A673 (cell line): ENCODE measurements around the gene TMEM208. TPM values are rescaled to one million over a fixed set of nuclear protein-coding genes. Genes with fewer than 3 reads are reported as not detected.

ENCODE experiments used
- BruUV-seq: library from RNA; stranded (reverse); fragments of 400-500 nt; replicated peaks from 2 replicates; lab custom pipeline; 2021; lab: Mats Ljungman, UMichigan
- CTCF ChIA-PET: fragments of 300-600 bp; sonication (Branson Sonifier 250); formaldehyde crosslinking; loops from one replicate; lab custom pipeline; 2022; ENCODE audit warnings: antibody characterized with exemption; lab: Charles Lee
- POLR2A ChIA-PET: fragments of 300-600 bp; sonication (Branson Sonifier 250); formaldehyde crosslinking; loops from one replicate; lab custom pipeline; 2022; ENCODE audit warnings: antibody characterized with exemption; ENCODE audit not compliant: low non-redundant PET; lab: Charles Lee
- DNase-seq: peaks from one replicate; pipeline ENCODE4 v3.0.0-alpha.2; 2015; ENCODE audit warnings: low spot score
- H3K27ac ChIP-seq: fragments of 200-600 bp; sonication (generic); 2 replicates; pipeline ENCODE4 v1.5.1; 2016; ENCODE audit warnings: mixed run types, low read depth, mild to moderate bottlenecking, mixed read lengths, antibody characterized with exemption, low read length; ENCODE audit not compliant: poor library complexity, severe bottlenecking
- H3K27me3 ChIP-seq: fragments of 200-600 bp; sonication (generic); replicated peaks from 2 replicates; pipeline ENCODE4 v1.6.1; 2017; ENCODE audit warnings: mixed run types, low read depth, mild to moderate bottlenecking, mixed read lengths, antibody characterized with exemption, low read length; ENCODE audit not compliant: insufficient read depth, poor library complexity
- H3K36me3 ChIP-seq: fragments of 200-600 bp; sonication (generic); 2 replicates; pipeline ENCODE4 v1.6.1; 2016; ENCODE audit warnings: mixed run types, mild to moderate bottlenecking, mixed read lengths, antibody characterized with exemption, low read length; ENCODE audit not compliant: insufficient read depth, poor library complexity, severe bottlenecking
- H3K4me1 ChIP-seq: fragments of 200-600 bp; sonication (generic); 2 replicates; pipeline ENCODE4 v1.6.1; 2017; ENCODE audit warnings: mixed run types, mild to moderate bottlenecking, mixed read lengths, antibody characterized with exemption, low read length; ENCODE audit not compliant: insufficient read depth, poor library complexity, severe bottlenecking
- H3K4me3 ChIP-seq: fragments of 200-600 bp; sonication (generic); 2 replicates; pipeline ENCODE4 v1.5.1; 2016; ENCODE audit warnings: low read depth, mixed run types, mild to moderate bottlenecking, mixed read lengths, low read length; ENCODE audit not compliant: poor library complexity, severe bottlenecking
- H3K9me3 ChIP-seq: fragments of 200-600 bp; sonication (generic); 2 replicates; pipeline ENCODE4 v1.6.1; 2016; ENCODE audit warnings: mixed run types, low read depth, mild to moderate bottlenecking, mixed read lengths, antibody characterized with exemption, low read length; ENCODE audit not compliant: poor library complexity, severe bottlenecking
- EZH2 ChIP-seq: fragments of 200-600 bp; sonication (generic); IDR thresholded peaks from 2 replicates; pipeline ENCODE4 v1.6.1; 2017; ENCODE audit warnings: borderline replicate concordance, low read depth, mild to moderate bottlenecking, mixed read lengths, antibody characterized with exemption, low read length; ENCODE audit not compliant: poor library complexity, severe bottlenecking
- intact Hi-C: fragments of 100-400 bp; cut with micrococcal nuclease; formaldehyde crosslinking; loops from one replicate; pipeline ENCODE4 v1.10.0; 2022; ENCODE audit not compliant: unreplicated experiment
- total RNA-seq: library from RNA; stranded (reverse); gene quantifications from 2 replicates; pipeline ENCODE4 v1.2.3, GENCODE V29; 2021
- TF ChIP-seq, protein P1 (sequence below): fragments of 300-800, 200-600 bp; sonication (generic); conservative IDR thresholded peaks from 2 replicates; pipeline ENCODE4 v1.5.1; 2017; ENCODE audit warnings: low read depth, mild to moderate bottlenecking, antibody characterized with exemption, low read length, moderate library complexity, mixed read lengths

Gene TMEM208
- total RNA-seq, 1 experiment from 2014 or later = 38.2 TPM

DNA sequence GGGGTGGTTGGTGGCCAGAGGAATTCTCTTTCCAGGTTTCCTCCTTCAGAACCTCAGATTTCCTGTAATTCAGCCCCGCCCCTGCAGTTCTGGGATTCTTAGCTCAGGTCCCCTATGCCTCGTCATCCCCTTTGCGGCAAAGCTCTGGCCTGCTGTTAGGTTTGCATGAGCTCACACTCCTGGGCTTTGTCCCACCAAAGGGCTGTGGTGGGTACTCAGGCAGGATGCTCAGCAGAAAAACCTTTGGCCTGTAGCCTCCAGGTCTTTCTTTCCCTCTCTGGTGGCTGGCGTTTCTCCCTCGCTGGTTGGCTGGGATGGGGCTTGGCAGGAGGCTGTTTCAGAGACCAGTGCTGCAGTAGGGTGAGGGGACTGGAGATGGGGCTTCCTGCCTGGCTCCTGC lies 42.8 kb downstream of the TMEM208 start:
- ChIA-PET POLR2A (no interaction called here), CTCF (no interaction called here)
- H3K27ac ChIP-seq = no peak overlapping the region
- no TSS peak for BruUV-seq
- no peaks in the 10 kb centered on the region for H3K36me3 ChIP-seq
- no peaks in the 10 kb centered on the region for H3K27me3 ChIP-seq
- no peaks in the 10 kb centered on the region for H3K4me1 ChIP-seq
- DNase-seq = no peak
- no peaks in the 10 kb centered on the region for H3K9me3 ChIP-seq
- intact Hi-C loops = no loop called here
- TF ChIP-seq, protein P1, sequence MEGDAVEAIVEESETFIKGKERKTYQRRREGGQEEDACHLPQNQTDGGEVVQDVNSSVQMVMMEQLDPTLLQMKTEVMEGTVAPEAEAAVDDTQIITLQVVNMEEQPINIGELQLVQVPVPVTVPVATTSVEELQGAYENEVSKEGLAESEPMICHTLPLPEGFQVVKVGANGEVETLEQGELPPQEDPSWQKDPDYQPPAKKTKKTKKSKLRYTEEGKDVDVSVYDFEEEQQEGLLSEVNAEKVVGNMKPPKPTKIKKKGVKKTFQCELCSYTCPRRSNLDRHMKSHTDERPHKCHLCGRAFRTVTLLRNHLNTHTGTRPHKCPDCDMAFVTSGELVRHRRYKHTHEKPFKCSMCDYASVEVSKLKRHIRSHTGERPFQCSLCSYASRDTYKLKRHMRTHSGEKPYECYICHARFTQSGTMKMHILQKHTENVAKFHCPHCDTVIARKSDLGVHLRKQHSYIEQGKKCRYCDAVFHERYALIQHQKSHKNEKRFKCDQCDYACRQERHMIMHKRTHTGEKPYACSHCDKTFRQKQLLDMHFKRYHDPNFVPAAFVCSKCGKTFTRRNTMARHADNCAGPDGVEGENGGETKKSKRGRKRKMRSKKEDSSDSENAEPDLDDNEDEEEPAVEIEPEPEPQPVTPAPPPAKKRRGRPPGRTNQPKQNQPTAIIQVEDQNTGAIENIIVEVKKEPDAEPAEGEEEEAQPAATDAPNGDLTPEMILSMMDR = no peak
- no peak for TF ChIP-seq EZH2
- no peak overlapping the region for H3K4me3 ChIP-seq

DNA sequence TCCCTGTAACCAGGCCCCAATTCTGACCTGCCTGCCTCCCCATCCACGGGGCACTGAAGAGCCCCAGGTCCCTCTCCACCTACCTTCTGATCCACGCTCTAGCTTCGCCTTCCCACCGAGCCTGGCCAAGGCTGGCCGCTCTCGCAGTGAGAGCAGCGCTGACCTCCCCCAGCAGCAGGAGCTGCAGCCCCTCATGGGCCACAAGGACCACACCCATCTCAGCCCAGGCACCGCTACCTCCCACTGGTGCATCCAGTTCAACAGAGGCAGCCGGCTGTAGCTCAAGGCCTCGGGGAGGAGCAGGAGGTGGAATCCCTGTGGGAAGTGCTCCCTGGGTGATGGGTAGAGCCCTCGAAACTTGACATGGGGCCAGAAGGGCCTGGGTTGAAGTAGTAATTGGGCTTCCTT lies 44.0 kb downstream of the TMEM208 start:
- H3K4me3 ChIP-seq = no peak overlapping the region
- no peaks in the 10 kb centered on the region for H3K36me3 ChIP-seq
- no peaks in the 10 kb centered on the region for H3K27me3 ChIP-seq
- intact Hi-C loops = no loop called here
- DNase-seq = no peak
- H3K4me1 ChIP-seq = no peaks in the 10 kb centered on the region
- POLR2A ChIA-PET = no interaction called here
- no TSS peak for BruUV-seq
- H3K27ac ChIP-seq = no peak overlapping the region
- CTCF ChIA-PET = no interaction called here
- no peaks in the 10 kb centered on the region for H3K9me3 ChIP-seq
- TF ChIP-seq EZH2 = no peak
- TF ChIP-seq, protein P1 = no peak

DNA sequence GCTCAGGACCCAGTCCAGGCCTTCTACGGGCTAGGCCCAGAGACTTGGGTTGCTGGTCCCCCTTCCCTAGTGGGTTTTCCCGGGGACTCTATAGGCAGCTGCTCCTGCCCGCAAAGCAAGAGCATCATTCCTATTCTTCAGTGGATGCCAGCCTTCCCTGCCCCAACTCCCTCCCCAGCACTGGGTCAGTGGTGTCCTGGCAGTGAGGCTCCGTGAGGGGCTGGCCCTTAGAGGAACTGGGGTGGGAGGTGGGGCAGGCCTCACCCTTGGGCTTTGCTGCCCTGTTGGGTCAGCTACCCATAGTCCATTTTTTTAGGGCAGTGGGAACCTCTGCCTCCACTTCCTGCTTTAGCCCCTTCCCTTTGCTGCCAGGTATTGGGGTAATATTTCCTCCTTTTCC lies 44.5 kb downstream of the TMEM208 start:
- DNase-seq = no peak
- no TSS peak for BruUV-seq
- no peaks in the 10 kb centered on the region for H3K27me3 ChIP-seq
- no peak overlapping the region for H3K4me3 ChIP-seq
- H3K36me3 ChIP-seq = no peaks in the 10 kb centered on the region
- intact Hi-C loops = no loop called here
- ChIA-PET POLR2A (no interaction called here), CTCF (no interaction called here)
- H3K27ac ChIP-seq = no peak overlapping the region
- no peaks in the 10 kb centered on the region for H3K9me3 ChIP-seq
- TF ChIP-seq EZH2 = no peak
- TF ChIP-seq, protein P1 = no peak
- no peaks in the 10 kb centered on the region for H3K4me1 ChIP-seq
